WTC11 (cell line): ENCODE data around the gene RBFOX2.

Experiments
- CTCF ChIP-seq: fragments of 200-600 bp; IDR thresholded peaks from 2 replicates; pipeline ENCODE4 v1.8.0; 2022; ENCODE audit warnings: antibody characterized with exemption
- ESRRA ChIP-seq: sonication (generic); formaldehyde crosslinking; IDR thresholded peaks from 2 replicates; pipeline ENCODE4 v1.8.1; 2022; ENCODE audit warnings: mild to moderate bottlenecking, missing genetic modification reagents, borderline replicate concordance
- ETV6 ChIP-seq: sonication (generic); formaldehyde crosslinking; IDR thresholded peaks from 2 replicates; pipeline ENCODE4 v1.8.1; 2022; ENCODE audit warnings: mild to moderate bottlenecking, missing genetic modification reagents
- FOXK1 ChIP-seq: sonication (generic); formaldehyde crosslinking; IDR thresholded peaks from 2 replicates; pipeline ENCODE4 v1.8.0; 2022; ENCODE audit warnings: mild to moderate bottlenecking, moderate library complexity, missing genetic modification reagents
- IRF1 ChIP-seq: sonication (generic); formaldehyde crosslinking; IDR thresholded peaks from 2 replicates; pipeline ENCODE4 v1.8.0; 2023; ENCODE audit warnings: missing genetic modification reagents
- NR3C1 ChIP-seq: sonication (generic); formaldehyde crosslinking; conservative IDR thresholded peaks from 2 replicates; pipeline ENCODE4 v1.8.1; 2023; ENCODE audit warnings: low read depth, mild to moderate bottlenecking, missing genetic modification reagents
- SMAD3 ChIP-seq: sonication (generic); formaldehyde crosslinking; IDR thresholded peaks from 2 replicates; pipeline ENCODE4 v1.8.0; 2022; ENCODE audit warnings: missing genetic modification reagents, mild to moderate bottlenecking, borderline replicate concordance
- ZNF317 ChIP-seq: sonication (generic); formaldehyde crosslinking; IDR thresholded peaks from 2 replicates; pipeline ENCODE4 v1.8.1; 2023; ENCODE audit warnings: low read depth, mild to moderate bottlenecking, moderate library complexity, missing genetic modification reagents, borderline replicate concordance
- ZNF416 ChIP-seq: fragments of 250-450 bp; sonication (Bioruptor Pico); IDR thresholded peaks from 2 replicates; pipeline ENCODE4 v1.9.0; 2021; ENCODE audit warnings: mild to moderate bottlenecking, inconsistent platforms
- TF ChIP-seq, protein P1 (sequence below): sonication (generic); formaldehyde crosslinking; IDR thresholded peaks from 2 replicates; pipeline ENCODE4 v1.8.0; 2022; ENCODE audit warnings: mild to moderate bottlenecking, missing genetic modification reagents
- TF ChIP-seq, protein P2 (sequence below): sonication (generic); formaldehyde crosslinking; IDR thresholded peaks from 2 replicates; pipeline ENCODE4 v1.8.1; 2022; ENCODE audit warnings: low read depth, mild to moderate bottlenecking, moderate library complexity, missing genetic modification reagents, borderline replicate concordance
- TF ChIP-seq, protein P3 (sequence below): sonication (generic); formaldehyde crosslinking; IDR thresholded peaks from 2 replicates; pipeline ENCODE4 v1.8.1; 2022; ENCODE audit warnings: mild to moderate bottlenecking, moderate library complexity, missing genetic modification reagents

DNA sequence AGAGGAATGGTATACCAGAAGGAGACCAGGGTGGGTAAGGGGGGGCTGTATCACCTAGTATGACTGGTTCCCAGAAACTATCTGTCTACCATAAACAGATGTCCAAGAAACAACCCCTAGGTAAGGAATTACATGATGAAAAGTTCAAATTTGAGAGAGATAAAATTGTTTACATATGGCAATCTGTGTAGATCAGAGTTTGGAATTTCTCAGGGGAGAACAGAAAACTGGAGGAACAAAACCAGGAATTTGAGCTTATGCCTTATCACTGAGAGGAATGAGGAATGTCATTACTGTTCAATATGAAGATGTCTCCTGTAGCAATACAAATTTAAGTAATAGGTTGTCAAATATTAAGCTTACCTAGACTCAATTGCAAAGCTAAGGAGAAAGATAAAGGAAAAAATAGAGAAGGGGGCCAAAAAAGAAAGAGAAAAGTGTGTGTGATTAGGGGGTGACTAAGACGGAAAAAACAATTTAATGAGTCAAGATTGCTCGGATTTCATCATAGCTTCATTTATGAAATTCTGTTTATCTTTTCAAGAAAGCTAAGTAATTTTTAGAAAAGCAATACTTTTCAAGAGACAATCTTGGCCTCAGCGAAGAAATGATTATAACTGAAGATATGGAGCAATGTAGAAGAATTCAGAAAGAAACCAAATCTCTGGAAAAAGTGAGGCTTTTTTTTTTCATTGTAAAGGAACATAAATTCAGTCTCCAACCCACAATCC lies 193.2 kb downstream of the RBFOX2 start:
- TF ChIP-seq, protein P1, sequence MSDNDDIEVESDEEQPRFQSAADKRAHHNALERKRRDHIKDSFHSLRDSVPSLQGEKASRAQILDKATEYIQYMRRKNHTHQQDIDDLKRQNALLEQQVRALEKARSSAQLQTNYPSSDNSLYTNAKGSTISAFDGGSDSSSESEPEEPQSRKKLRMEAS (CRISPR knock-in tag) = no peak
- no peak for TF ChIP-seq ZNF317 (CRISPR knock-in tag)
- TF ChIP-seq FOXK1 (CRISPR knock-in tag) = no peak
- TF ChIP-seq CTCF = no peak
- TF ChIP-seq ESRRA = no peak
- no peak for TF ChIP-seq ETV6 (CRISPR knock-in tag)
- TF ChIP-seq, protein P2, sequence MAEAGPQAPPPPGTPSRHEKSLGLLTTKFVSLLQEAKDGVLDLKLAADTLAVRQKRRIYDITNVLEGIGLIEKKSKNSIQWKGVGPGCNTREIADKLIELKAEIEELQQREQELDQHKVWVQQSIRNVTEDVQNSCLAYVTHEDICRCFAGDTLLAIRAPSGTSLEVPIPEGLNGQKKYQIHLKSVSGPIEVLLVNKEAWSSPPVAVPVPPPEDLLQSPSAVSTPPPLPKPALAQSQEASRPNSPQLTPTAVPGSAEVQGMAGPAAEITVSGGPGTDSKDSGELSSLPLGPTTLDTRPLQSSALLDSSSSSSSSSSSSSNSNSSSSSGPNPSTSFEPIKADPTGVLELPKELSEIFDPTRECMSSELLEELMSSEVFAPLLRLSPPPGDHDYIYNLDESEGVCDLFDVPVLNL (CRISPR knock-in tag) = no peak
- no peak for TF ChIP-seq IRF1 (CRISPR knock-in tag)
- no peak for TF ChIP-seq NR3C1 (CRISPR knock-in tag)
- TF ChIP-seq, protein P3, sequence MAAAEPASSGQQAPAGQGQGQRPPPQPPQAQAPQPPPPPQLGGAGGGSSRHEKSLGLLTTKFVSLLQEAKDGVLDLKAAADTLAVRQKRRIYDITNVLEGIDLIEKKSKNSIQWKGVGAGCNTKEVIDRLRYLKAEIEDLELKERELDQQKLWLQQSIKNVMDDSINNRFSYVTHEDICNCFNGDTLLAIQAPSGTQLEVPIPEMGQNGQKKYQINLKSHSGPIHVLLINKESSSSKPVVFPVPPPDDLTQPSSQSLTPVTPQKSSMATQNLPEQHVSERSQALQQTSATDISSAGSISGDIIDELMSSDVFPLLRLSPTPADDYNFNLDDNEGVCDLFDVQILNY (CRISPR knock-in tag) = no peak
- TF ChIP-seq ZNF416 (CRISPR knock-in tag) = no peak
- no peak for TF ChIP-seq SMAD3 (CRISPR knock-in tag)
